Liver (tissue), 9 donors: ENCODE measurements around the gene LAMB1. TPM values are rescaled to one million over a fixed set of nuclear protein-coding genes. Genes with fewer than 3 reads are reported as not detected.

Experiments used
- DNase-seq: peaks from one replicate; pipeline ENCODE4 v3.0.0-alpha.2; 2017; ENCODE audit warnings: low spot score
- H3K27ac ChIP-seq, 2 donors: one replicate each; pipeline ENCODE4 v1.7.0; 2013; ENCODE audit warnings: inconsistent platforms in 2 of 2, low read length in 2 of 2, control low read depth in 1 of 2, low read depth in 1 of 2, mild to moderate bottlenecking in 1 of 2
- H3K27me3 ChIP-seq, 4 donors: one replicate each; pipeline versions ENCODE4 v1.6.1 to v1.7.0; 2013; ENCODE audit warnings: low read length in 3 of 4, inconsistent platforms in 1 of 4, mild to moderate bottlenecking in 1 of 4, moderate library complexity in 1 of 4; ENCODE audit not compliant: control insufficient read depth in 4 of 4, insufficient read depth in 4 of 4
- H3K36me3 ChIP-seq, 4 donors: one replicate each; pipeline versions ENCODE4 v1.6.1 to v1.7.0; 2013; ENCODE audit warnings: low read length in 3 of 4, mild to moderate bottlenecking in 3 of 4, low read depth in 1 of 4, moderate library complexity in 1 of 4; ENCODE audit not compliant: control insufficient read depth in 4 of 4, insufficient read depth in 3 of 4
- H3K4me1 ChIP-seq, 4 donors: one replicate each; pipeline versions ENCODE4 v1.6.1 to v1.7.0; 2013; ENCODE audit warnings: low read length in 3 of 4, mild to moderate bottlenecking in 3 of 4, moderate library complexity in 1 of 4; ENCODE audit not compliant: control insufficient read depth in 4 of 4, insufficient read depth in 4 of 4
- H3K4me3 ChIP-seq, 3 donors: one replicate each; pipeline versions ENCODE4 v1.6.1 to v1.7.0; 2013; ENCODE audit warnings: low read length in 3 of 3, control low read depth in 1 of 3, low read depth in 1 of 3, mild to moderate bottlenecking in 1 of 3
- H3K9ac ChIP-seq, 2 donors: one replicate each; pipeline ENCODE4 v1.7.0; 2013; ENCODE audit warnings: low read length in 2 of 2, mild to moderate bottlenecking in 2 of 2, moderate library complexity in 2 of 2, control low read depth in 1 of 2, low read depth in 1 of 2
- H3K9me3 ChIP-seq, 4 donors: one replicate each; pipeline versions ENCODE4 v1.6.1 to v1.7.0; 2013; ENCODE audit warnings: low read length in 3 of 4; ENCODE audit not compliant: control insufficient read depth in 4 of 4
- EGR1 ChIP-seq, 2 donors: IDR thresholded peaks; 2 replicates each; pipeline ENCODE4 v1.6.1; 2016 to 2018; ENCODE audit warnings: antibody characterized with exemption in 2 of 2, low read depth in 2 of 2
- FOXA1 ChIP-seq: IDR thresholded peaks from 2 replicates; pipeline ENCODE4 v1.6.1; 2016; ENCODE audit warnings: antibody characterized with exemption
- FOXA2 ChIP-seq: IDR thresholded peaks from 2 replicates; pipeline ENCODE4 v1.6.1; 2016; ENCODE audit warnings: antibody characterized with exemption
- GABPA ChIP-seq, 2 donors: IDR thresholded peaks in 1 of 2; conservative IDR thresholded peaks in 1 of 2; 2 replicates each; pipeline ENCODE4 v1.6.1; 2016; ENCODE audit warnings: antibody characterized with exemption in 2 of 2, mild to moderate bottlenecking in 1 of 2, moderate library complexity in 1 of 2
- HNF4A ChIP-seq, 2 donors: conservative IDR thresholded peaks; 2 replicates each; pipeline ENCODE4 v1.6.1; 2016; ENCODE audit warnings: antibody characterized with exemption in 2 of 2, mild to moderate bottlenecking in 2 of 2
- HNF4G ChIP-seq: IDR thresholded peaks from 2 replicates; pipeline ENCODE4 v1.6.1; 2016; ENCODE audit warnings: antibody characterized with exemption
- JUND ChIP-seq, 2 donors: IDR thresholded peaks; 2 replicates each; pipeline ENCODE4 v1.6.1; 2016; ENCODE audit warnings: antibody characterized with exemption in 2 of 2
- MAX ChIP-seq: IDR thresholded peaks from 2 replicates; pipeline ENCODE4 v1.6.1; 2016; ENCODE audit warnings: antibody characterized with exemption
- RAD21 ChIP-seq, 2 donors: IDR thresholded peaks; 2 replicates each; pipeline ENCODE4 v1.6.1; 2016; ENCODE audit warnings: antibody characterized with exemption in 2 of 2, mild to moderate bottlenecking in 2 of 2
- REST ChIP-seq: IDR thresholded peaks from 2 replicates; pipeline ENCODE4 v1.6.1; 2016; ENCODE audit warnings: antibody characterized with exemption, mild to moderate bottlenecking
- RXRA ChIP-seq, 2 donors: IDR thresholded peaks; 2 replicates each; pipeline ENCODE4 v1.6.1; 2017 to 2018; ENCODE audit warnings: antibody characterized with exemption in 2 of 2, mild to moderate bottlenecking in 1 of 2
- SP1 ChIP-seq: IDR thresholded peaks from 2 replicates; pipeline ENCODE4 v1.6.1; 2018; ENCODE audit warnings: antibody characterized with exemption, mild to moderate bottlenecking
- TAF1 ChIP-seq: conservative IDR thresholded peaks from 2 replicates; pipeline ENCODE4 v1.6.1; 2016; ENCODE audit warnings: antibody characterized with exemption, mild to moderate bottlenecking
- YY1 ChIP-seq: IDR thresholded peaks from 2 replicates; pipeline ENCODE4 v1.6.1; 2016; ENCODE audit warnings: antibody characterized with exemption, mild to moderate bottlenecking
- ZBTB33 ChIP-seq: IDR thresholded peaks from 2 replicates; pipeline ENCODE4 v1.6.1; 2016; ENCODE audit warnings: antibody characterized with exemption
- WGBS: extraction: QIAGEN DNeasy Blood & Tissue Kit; methylation state at CpG from one replicate; pipeline ENCODE4 v1.1.7; 2013; 5-methylcytosine and 5-hydroxymethylcytosine counted together
- polyA plus RNA-seq, 2 donors: library from polyadenylated mRNA; stranded (reverse) in 1 of 2; unstranded in 1 of 2; fragments of 200-250 nt in 1 of 2; fragments of >200 nt in 1 of 2; fragmentation: Nextera tagmentation in 1 of 2; extraction: Ambion mirVana in 1 of 2; gene quantifications; one replicate each; pipeline versions ENCODE4 v1.2.1 to v1.2.3, GENCODE V29; 2013 to 2015
- total RNA-seq, 2 donors: library from RNA; depleted of rRNA; stranded (reverse); fragments of >200 nt; gene quantifications; one replicate each; pipeline ENCODE4 v1.2.3, GENCODE V29; 2014
- donor health status: healthy.
- donor health status: healthy.
- donor health status: healthy.
- donor health status: healthy.
- donor health status: healthy.

The LAMB1 gene
- total and polyA plus RNA-seq, 4 donors, result 12.6 to 63.1 (median 25.8) TPM

GRCh38 chr7:107890962-107891635 lies 111.9 kb downstream of the LAMB1 start, which contains the start of gene DLD:
TSS of gene DLD (plus strand) at chr7:107891183. CDS start at chr7:107891251, 68 bp downstream.
- Histone ChIP-seq H3K9ac (peak within 1 kb of the TSS; percentile 83 to 92), H3K27me3 (no peaks in the 10 kb centered on the region), H3K27ac (peak within 1 kb of the TSS; percentile 82 to 97), H3K36me3 (peaks cover 0 to 17% (median 11%) of the 10 kb centered on the region in 4 donors), H3K4me3 (peak within 1 kb of the TSS; percentile 49 to 94 (median 64)), H3K9me3 (no peaks in the 10 kb centered on the region), H3K4me1 (peaks cover 2 to 22% (median 14%) of the 10 kb centered on the region in 4 donors)
- DNase-seq, result peak; percentile 92
- under 1% methylated on average over 55 of the region's 55 CpGs for WGBS
- TF ChIP-seq MAX (peak; percentile 60), RAD21 (IDR thresholded peaks at IDR 0.05) (peak in 1 of 2 donors; percentile 36), YY1 (peak; percentile 49), SP1 (peak; percentile 51), HNF4A (conservative IDR thresholded peaks at IDR 0.05) (no peak), ZBTB33 (no peak), FOXA1 (no peak), EGR1 (IDR thresholded peaks at IDR 0.05; ENCODE audit: low read depth in 2 of 2) (peak in 1 of 2 donors; percentile 87), RXRA (IDR thresholded peaks at IDR 0.05) (no peak), FOXA2 (no peak), REST (peak; percentile 19), GABPA (IDR thresholded peaks at IDR 0.05 in 1 of 2, conservative IDR thresholded peaks at IDR 0.05 in 1 of 2) (no peak), HNF4G (no peak), JUND (IDR thresholded peaks at IDR 0.05) (no peak), TAF1 (peak; percentile 21)

- WGBS, result 11% methylated on average over 7 of the region's 7 CpGs
- peak overlapping the region; percentile 49 to 94 (median 64) for H3K4me3 ChIP-seq
- no peak for TF ChIP-seq MAX
- TF ChIP-seq RXRA (IDR thresholded peaks at IDR 0.05), result peak in 1 of 2 donors; percentile 3
- H3K9me3 ChIP-seq, result no peaks in the 10 kb centered on the region
- H3K27ac ChIP-seq, result peak overlapping the region; percentile 82 to 97
- DNase-seq, result no peak
- H3K4me1 ChIP-seq, result peaks cover 2 to 22% (median 14%) of the 10 kb centered on the region in 4 donors
- peaks cover 0 to 2% (median 0%) of the 10 kb centered on the region in 4 donors for H3K27me3 ChIP-seq
- peak overlapping the region; percentile 54 to 64 for H3K9ac ChIP-seq
- peaks cover 0 to 15% (median 9%) of the 10 kb centered on the region in 4 donors for H3K36me3 ChIP-seq
Measured at GRCh38 chr7:107890493-107890961, 112.4 kb downstream of the LAMB1 start.
